ENCODE results near the gene COL18A1.

COL18A1 gene

DNA sequence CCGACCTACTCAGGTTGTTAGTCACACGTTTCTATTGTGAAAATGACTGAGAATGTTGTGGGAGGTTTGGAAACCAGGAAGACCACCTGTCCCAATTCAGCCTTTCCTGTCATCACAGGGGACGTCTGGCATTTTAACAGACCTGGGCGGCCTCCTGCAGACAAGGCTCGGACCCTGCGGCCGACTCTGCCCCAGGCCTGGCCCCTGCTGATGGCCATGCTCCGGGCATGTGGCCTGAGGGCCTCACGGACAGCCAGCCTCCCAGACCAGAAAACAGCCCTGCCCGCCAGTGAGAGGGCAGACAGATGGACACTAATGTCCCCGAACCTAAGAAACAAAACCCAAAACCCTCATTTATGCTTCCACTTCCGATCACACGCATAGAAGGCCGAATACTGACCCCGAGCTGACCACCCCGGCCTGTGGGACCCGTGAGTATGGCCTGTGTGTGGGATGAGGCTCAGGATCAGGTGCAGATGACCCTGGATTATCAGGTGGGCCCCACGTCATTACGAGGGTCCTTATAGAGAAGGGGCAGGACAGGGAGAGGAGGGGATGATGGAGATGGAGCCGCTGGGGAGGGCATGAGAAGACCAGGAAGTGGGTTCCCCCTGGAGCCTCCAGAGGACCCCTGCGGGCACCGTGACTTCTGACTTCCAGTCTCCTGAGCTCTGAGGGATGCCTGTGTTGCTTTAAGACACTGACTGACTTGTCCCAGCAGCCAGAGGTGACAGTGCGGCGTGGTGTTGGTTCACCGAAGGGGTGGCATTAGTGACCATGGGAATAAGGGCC lies 9.6 kb downstream of the COL18A1 start:
- Histone ChIP-seq H2BK15ac (ENCODE audit: low read length) (no peak overlapping the region), H2BK5ac (ENCODE audit: low read length) (no peak overlapping the region), H2BK120ac (ENCODE audit: low read depth, low read length) (no peak overlapping the region), H3K9ac (ENCODE audit: low read depth, low read length, poor library complexity) (no peak overlapping the region), H3K23ac (ENCODE audit: low read depth, low read length, poor library complexity) (no peak overlapping the region), H3K4me3 (ENCODE audit: low read length in 2 of 2) (no peak overlapping the region), H3K9me3 (replicated peaks in 1 of 2; ENCODE audit: control insufficient read depth in 2 of 2, insufficient read depth in 1 of 2, low read depth in 1 of 2, low read length in 2 of 2) (peaks cover 0 to 2% of the 10 kb centered on the region in 2 donors), H3K36me3 (replicated peaks in 1 of 2; ENCODE audit: control insufficient read depth in 2 of 2, insufficient read depth in 2 of 2, low read length in 2 of 2) (peaks cover 0 to 2% of the 10 kb centered on the region in 2 donors), H4K8ac (ENCODE audit: low read depth, low read length) (no peak overlapping the region), H3K4ac (ENCODE audit: low read length) (no peak overlapping the region), H3K4me2 (ENCODE audit: insufficient read depth, low read length, poor library complexity, severe bottlenecking) (no peak overlapping the region), H3K79me1 (ENCODE audit: low read depth, low read length) (peaks cover 28% of the 10 kb centered on the region), H4K91ac (ENCODE audit: low read depth, low read length, poor library complexity) (no peak overlapping the region), H3K14ac (ENCODE audit: low read length) (peak overlapping the region; percentile 61), H2BK12ac (ENCODE audit: low read length) (no peak overlapping the region), H2AFZ (ENCODE audit: low read length) (no peak overlapping the region), H3K27me3 (ENCODE audit: control insufficient read depth in 3 of 3, insufficient read depth in 3 of 3, low read depth in 1 of 3, low read length in 3 of 3) (peaks cover 0 to 66% (median 0%) of the 10 kb centered on the region in 3 experiments), H3K18ac (ENCODE audit: low read length) (no peak overlapping the region), H2AK5ac (ENCODE audit: low read depth, low read length) (peak overlapping the region; percentile 79), H3K4me1 (ENCODE audit: control insufficient read depth in 2 of 2, insufficient read depth in 1 of 2, low read depth in 1 of 2, low read length in 2 of 2) (peaks cover 18 to 24% of the 10 kb centered on the region in 2 donors), H3K27ac (replicated peaks; ENCODE audit: low read length) (no peak overlapping the region)
- WGBS, 2 donors (ENCODE audit: extremely low coverage in 2 of 2, insufficient read length in 2 of 2, insufficient replicate concordance in 1 of 2): no CpG with 5 or more reads among the region's 25 CpGs
- no peak for DNase-seq (ENCODE audit: low spot score)

DNA sequence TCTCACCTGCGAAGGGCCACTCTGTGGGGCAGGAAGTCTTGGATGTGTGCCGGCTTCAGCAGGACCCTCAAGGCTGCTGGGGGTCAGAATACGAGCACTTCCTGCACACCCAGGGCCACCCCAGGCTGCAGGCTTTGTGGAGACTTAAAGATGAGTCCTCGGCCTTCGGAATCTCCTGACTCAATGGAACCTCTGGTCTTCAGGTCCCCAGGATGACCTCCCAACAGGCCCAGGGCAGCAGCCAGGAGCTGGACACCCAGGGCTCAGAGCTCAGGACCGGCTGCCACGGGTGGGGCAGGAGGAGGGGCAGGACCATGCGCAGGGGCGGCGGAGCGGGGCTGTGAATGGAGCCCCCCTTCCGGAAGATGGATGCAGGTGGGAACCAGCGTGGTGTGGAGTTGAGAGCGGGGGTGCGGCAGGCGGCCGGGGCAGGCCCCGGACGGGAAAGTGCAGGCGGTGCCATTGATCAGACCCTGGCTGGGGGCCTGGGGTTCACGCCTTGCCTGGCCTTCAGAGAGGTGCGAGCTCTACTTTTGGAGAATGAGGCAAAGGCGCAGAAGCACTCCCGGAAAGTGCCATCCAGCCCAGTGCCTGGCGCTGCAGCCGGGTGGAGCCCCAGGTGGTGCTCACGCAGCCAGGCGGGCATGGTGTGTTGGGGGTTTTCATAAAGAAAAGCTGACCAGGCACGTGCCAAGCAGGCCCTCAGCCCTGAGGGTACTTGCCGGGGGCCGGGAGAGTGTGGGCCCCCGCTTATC lies 10.4 kb downstream of the COL18A1 start:
- Histone ChIP-seq H3K23ac (ENCODE audit: low read depth, low read length, poor library complexity) (peak overlapping the region; percentile 34), H2BK5ac (ENCODE audit: low read length) (peak overlapping the region; percentile 60), H4K8ac (ENCODE audit: low read depth, low read length) (no peak overlapping the region), H3K4me3 (ENCODE audit: low read length in 2 of 2) (no peak overlapping the region), H2AK5ac (ENCODE audit: low read depth, low read length) (peak overlapping the region; percentile 79), H3K4me1 (ENCODE audit: control insufficient read depth in 2 of 2, insufficient read depth in 1 of 2, low read depth in 1 of 2, low read length in 2 of 2) (peaks cover 20 to 26% of the 10 kb centered on the region in 2 donors), H3K36me3 (replicated peaks in 1 of 2; ENCODE audit: control insufficient read depth in 2 of 2, insufficient read depth in 2 of 2, low read length in 2 of 2) (peaks cover 0 to 2% of the 10 kb centered on the region in 2 donors), H4K91ac (ENCODE audit: low read depth, low read length, poor library complexity) (no peak overlapping the region), H3K9ac (ENCODE audit: low read depth, low read length, poor library complexity) (no peak overlapping the region), H3K14ac (ENCODE audit: low read length) (no peak overlapping the region), H3K4ac (ENCODE audit: low read length) (no peak overlapping the region), H3K27ac (replicated peaks; ENCODE audit: low read length) (no peak overlapping the region), H3K9me3 (replicated peaks in 1 of 2; ENCODE audit: control insufficient read depth in 2 of 2, insufficient read depth in 1 of 2, low read depth in 1 of 2, low read length in 2 of 2) (peaks cover 0 to 2% of the 10 kb centered on the region in 2 donors), H2BK15ac (ENCODE audit: low read length) (peak overlapping the region; percentile 23), H3K79me1 (ENCODE audit: low read depth, low read length) (peaks cover 25% of the 10 kb centered on the region), H2AFZ (ENCODE audit: low read length) (no peak overlapping the region), H3K4me2 (ENCODE audit: insufficient read depth, low read length, poor library complexity, severe bottlenecking) (no peak overlapping the region), H2BK12ac (ENCODE audit: low read length) (no peak overlapping the region), H2BK120ac (ENCODE audit: low read depth, low read length) (no peak overlapping the region), H3K18ac (ENCODE audit: low read length) (no peak overlapping the region), H3K27me3 (ENCODE audit: control insufficient read depth in 3 of 3, insufficient read depth in 3 of 3, low read depth in 1 of 3, low read length in 3 of 3) (peaks cover 0 to 59% (median 0%) of the 10 kb centered on the region in 3 experiments)
- no peak for DNase-seq (ENCODE audit: low spot score)
- no CpG with 5 or more reads among the region's 32 CpGs for WGBS, 2 donors (ENCODE audit: extremely low coverage in 2 of 2, insufficient read length in 2 of 2, insufficient replicate concordance in 1 of 2)

DNA sequence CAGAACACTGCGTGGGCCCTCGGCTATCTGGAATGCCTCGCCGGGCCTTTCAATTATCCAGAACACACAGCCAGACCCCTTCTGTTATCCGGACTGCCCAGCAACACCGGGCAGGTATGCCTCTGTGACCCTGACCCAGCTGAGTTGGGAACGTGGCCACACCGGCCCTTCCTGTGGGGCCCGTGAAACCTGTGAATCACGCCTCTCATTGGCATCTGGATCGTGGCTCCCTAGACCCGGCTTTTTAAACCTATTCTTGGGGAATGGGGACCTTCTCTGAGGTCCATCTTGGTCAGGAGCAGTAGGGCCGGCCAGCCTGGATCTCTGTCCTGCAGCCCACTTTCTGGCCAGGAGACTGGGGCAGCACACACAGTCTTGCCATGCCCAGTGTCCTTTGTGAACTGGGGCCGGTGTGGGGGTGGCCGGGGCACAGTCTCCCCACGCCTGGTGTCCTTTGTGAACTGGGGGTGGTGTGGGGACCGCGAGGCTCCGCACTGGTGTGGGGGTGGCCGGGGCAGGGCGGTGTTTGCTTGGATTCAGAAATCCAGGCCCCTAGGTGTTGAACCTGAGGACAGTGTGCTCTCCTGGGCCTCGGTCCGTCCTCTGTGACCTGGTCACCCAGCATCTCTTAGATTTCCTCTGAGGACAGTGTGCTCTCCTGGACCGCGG lies 11.1 kb downstream of the COL18A1 start:
- Histone ChIP-seq H3K4me1 (ENCODE audit: control insufficient read depth in 2 of 2, insufficient read depth in 1 of 2, low read depth in 1 of 2, low read length in 2 of 2) (peaks cover 18 to 28% of the 10 kb centered on the region in 2 donors), H2AK5ac (ENCODE audit: low read depth, low read length) (peak overlapping the region; percentile 79), H3K23ac (ENCODE audit: low read depth, low read length, poor library complexity) (no peak overlapping the region), H4K8ac (ENCODE audit: low read depth, low read length) (no peak overlapping the region), H3K14ac (ENCODE audit: low read length) (peak overlapping the region; percentile 56), H3K18ac (ENCODE audit: low read length) (peak overlapping the region; percentile 38), H2BK15ac (ENCODE audit: low read length) (peak overlapping the region; percentile 23), H3K9me3 (replicated peaks in 1 of 2; ENCODE audit: control insufficient read depth in 2 of 2, insufficient read depth in 1 of 2, low read depth in 1 of 2, low read length in 2 of 2) (peaks cover 0 to 2% of the 10 kb centered on the region in 2 donors), H3K4ac (ENCODE audit: low read length) (no peak overlapping the region), H3K4me2 (ENCODE audit: insufficient read depth, low read length, poor library complexity, severe bottlenecking) (no peak overlapping the region), H3K4me3 (ENCODE audit: low read length in 2 of 2) (no peak overlapping the region), H2BK12ac (ENCODE audit: low read length) (no peak overlapping the region), H4K91ac (ENCODE audit: low read depth, low read length, poor library complexity) (no peak overlapping the region), H2AFZ (ENCODE audit: low read length) (no peak overlapping the region), H3K9ac (ENCODE audit: low read depth, low read length, poor library complexity) (no peak overlapping the region), H3K79me1 (ENCODE audit: low read depth, low read length) (peaks cover 24% of the 10 kb centered on the region), H2BK5ac (ENCODE audit: low read length) (peak overlapping the region; percentile 60), H3K27ac (replicated peaks; ENCODE audit: low read length) (no peak overlapping the region), H3K27me3 (ENCODE audit: control insufficient read depth in 3 of 3, insufficient read depth in 3 of 3, low read depth in 1 of 3, low read length in 3 of 3) (peaks cover 0 to 54% (median 0%) of the 10 kb centered on the region in 3 experiments), H3K36me3 (replicated peaks in 1 of 2; ENCODE audit: control insufficient read depth in 2 of 2, insufficient read depth in 2 of 2, low read length in 2 of 2) (peaks cover 0 to 2% of the 10 kb centered on the region in 2 donors), H2BK120ac (ENCODE audit: low read depth, low read length) (no peak overlapping the region)
- no peak for DNase-seq (ENCODE audit: low spot score)
- no CpG with 5 or more reads among the region's 25 CpGs for WGBS, 2 donors (ENCODE audit: extremely low coverage in 2 of 2, insufficient read length in 2 of 2, insufficient replicate concordance in 1 of 2)
